ENCODE data around the gene HHIPL2.

GRCh38 chr1:222579316-222579715 is 31.4 kb upstream of the HHIPL2 start:
- TF ChIP-seq YY1 (IDR thresholded peaks at IDR 0.05; ENCODE audit: insufficient read depth, insufficient read length), result no peak
- TF ChIP-seq ZNF274 (IDR thresholded peaks at IDR 0.05; ENCODE audit: low read depth, low read length), result no peak
